MV-4-11 (cell line): ENCODE measurements around the gene APH1B.

ENCODE experiments used
- DNase-seq: peaks from one replicate; lab custom pipeline; 2025; lab: John Stamatoyannopoulos, UW

The APH1B gene

DNA sequence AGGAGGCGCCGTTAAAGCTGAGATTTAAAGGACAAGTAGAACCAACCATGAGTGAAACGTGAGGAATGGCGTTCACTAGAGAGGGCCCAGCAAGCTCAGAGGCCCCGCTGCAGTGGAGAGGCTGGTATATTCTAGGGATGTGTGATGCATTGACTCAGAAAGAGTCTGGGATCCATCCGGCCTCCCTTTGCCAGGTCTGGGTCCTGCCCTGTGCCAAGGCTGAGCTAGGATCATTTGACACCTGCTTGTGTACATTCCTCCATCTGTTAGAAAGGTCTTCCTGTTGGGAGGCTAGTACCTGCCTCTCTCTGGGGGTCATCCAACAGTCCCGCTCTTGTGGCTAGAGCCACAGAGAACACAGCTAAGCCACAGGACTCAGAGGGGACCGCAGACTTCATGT lies 75.9 kb downstream of the APH1B start:
- DNase-seq = no peak

- DNase-seq = no peak
Observed at GRCh38 chr15:63353887-63354286, 76.5 kb downstream of the APH1B start.

GRCh38 chr15:63354821-63355650 lies 77.6 kb downstream of the APH1B start:
- DNase-seq = no peak

DNA sequence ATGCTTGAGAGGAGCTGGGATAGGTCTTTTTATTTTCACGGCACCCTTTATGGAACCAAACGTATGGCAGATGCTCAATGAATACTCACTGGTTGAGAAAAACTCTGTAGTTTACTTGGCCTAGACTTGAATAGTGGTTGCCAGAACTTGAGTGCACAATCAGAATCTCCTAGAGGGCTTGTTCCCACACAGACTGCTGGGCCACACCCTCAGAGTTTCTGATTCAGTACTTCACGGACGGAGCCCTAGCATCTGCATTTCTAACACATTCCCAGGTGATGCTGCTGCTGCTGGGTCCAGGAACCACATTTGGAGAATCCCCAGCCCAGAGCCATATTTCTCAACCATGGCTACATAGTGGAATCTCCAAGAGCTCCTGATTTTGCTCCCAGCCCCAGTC lies 79.7 kb downstream of the APH1B start:
- no peak for DNase-seq

- DNase-seq = no peak
Observed at GRCh38 chr15:63357731-63358130, 80.3 kb downstream of the APH1B start.

DNA sequence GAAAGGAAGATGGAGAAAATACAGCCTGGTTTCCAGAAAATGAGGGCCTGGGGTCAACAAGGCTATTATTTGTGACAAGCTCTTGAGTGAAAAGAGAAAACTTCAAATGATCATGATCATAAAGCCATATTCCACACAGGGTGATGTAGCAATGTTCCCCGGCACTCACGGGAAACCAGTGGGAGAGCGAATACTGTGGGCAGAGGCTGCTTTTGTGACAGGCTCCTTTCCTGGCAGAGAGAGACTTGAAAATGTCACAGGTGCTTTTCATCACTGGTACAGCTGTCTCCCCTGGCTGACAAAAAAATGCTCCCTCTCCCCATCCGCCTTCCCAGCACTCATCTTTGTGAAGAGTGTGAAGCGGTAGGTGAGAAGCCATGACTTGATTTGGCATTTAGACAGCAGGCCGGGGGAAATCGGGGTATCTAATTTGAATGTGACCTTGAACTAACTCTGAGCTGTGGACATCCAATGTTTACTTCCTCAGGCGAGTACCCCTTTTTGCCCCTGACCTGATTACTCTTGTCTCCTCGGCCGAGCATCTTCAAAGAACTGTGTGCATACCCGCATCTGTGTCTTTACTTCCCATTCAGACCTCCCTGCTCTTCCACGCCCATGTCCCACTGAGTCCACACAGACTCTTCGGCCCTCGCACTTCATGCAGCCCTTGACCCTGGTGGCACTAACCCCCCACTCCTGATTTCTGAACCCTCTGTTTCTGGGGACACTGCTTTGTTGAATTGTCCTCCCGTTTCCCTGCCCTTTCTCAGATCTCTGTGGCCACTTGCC lies 81.0 kb downstream of the APH1B start:
- no peak for DNase-seq
